Right atrium auricular region (tissue), 2 donors: ENCODE data around the gene TCTN1. TPM values are rescaled to one million over a fixed set of nuclear protein-coding genes. Genes with fewer than 3 reads are reported as not detected.
"Not testable (repeated sequence)": the region's sequence is repeated elsewhere in the genome, so short reads cannot be mapped to it uniquely, and the experiment has no call there.

ENCODE experiments used
- DNase-seq: peaks from one replicate; pipeline ENCODE4 v3.0.0-alpha.2; 2019; ENCODE audit warnings: low spot score
- H3K27ac ChIP-seq, 2 donors: fragments of 200-600 bp; sonication (generic); 1 replicate in 1 of 2; 2 replicates in 1 of 2; pipeline ENCODE4 v1.5.1; 2016 to 2019
- H3K27me3 ChIP-seq, 2 donors: fragments of 200-600 bp; sonication (generic); one replicate each; pipeline versions ENCODE4 v1.5.1 to v1.6.0; 2017 to 2019
- H3K36me3 ChIP-seq: fragments of 200-600 bp; sonication (generic); one replicate; pipeline ENCODE4 v1.5.1; 2016
- H3K4me1 ChIP-seq, 2 donors: fragments of 200-600 bp; sonication (generic); one replicate each; pipeline versions ENCODE4 v1.5.1 to v1.6.0; 2017 to 2019
- H3K4me3 ChIP-seq, 2 donors: fragments of 200-600 bp; sonication (generic); 1 replicate in 1 of 2; 2 replicates in 1 of 2; pipeline ENCODE4 v1.5.1; 2017 to 2019; ENCODE audit warnings: mild to moderate bottlenecking in 1 of 2, moderate library complexity in 1 of 2
- H3K9me3 ChIP-seq, 2 donors: fragments of 200-600 bp; sonication (generic); one replicate each; pipeline ENCODE4 v1.5.1; 2019
- total RNA-seq, 2 donors: library from RNA; depleted of rRNA; stranded (reverse); fragments of >200 nt; gene quantifications; one replicate each; pipeline ENCODE4 v1.1.0, GENCODE V29; 2016
- TF ChIP-seq, protein P1 (sequence below), 2 donors: fragments of 200-600 bp; sonication (generic); IDR thresholded peaks; one replicate each; pipeline ENCODE4 v1.5.1; 2019; ENCODE audit warnings: antibody characterized with exemption in 2 of 2

TCTN1 gene
- total RNA-seq, 2 donors from 2014 or later = 23.7 to 29.0 TPM

DNA sequence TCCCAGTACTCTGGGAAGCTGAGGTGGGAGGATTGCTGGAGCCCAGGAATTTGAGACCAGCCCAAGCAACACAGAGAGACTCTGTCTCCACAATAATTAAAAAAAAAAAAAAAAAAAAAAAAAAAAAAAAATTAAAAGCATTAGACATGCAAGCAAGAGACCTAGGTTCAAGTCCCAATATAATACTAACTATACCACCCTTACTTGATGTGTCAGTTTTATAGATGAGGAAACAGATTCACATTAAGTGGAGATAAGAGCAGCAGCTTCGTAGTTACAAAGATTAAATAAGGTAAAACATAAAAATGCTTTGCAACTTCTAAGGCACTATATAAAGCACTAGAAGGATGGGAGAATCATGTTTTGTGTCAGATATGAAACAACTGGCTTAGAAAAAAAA lies 39.9 kb upstream of the TCTN1 start:
- no peak overlapping the region for H3K4me3 ChIP-seq
- peaks cover 0 to 17% of the 10 kb centered on the region in 2 donors for H3K9me3 ChIP-seq
- no peaks in the 10 kb centered on the region for H3K27me3 ChIP-seq
- TF ChIP-seq, protein P1, sequence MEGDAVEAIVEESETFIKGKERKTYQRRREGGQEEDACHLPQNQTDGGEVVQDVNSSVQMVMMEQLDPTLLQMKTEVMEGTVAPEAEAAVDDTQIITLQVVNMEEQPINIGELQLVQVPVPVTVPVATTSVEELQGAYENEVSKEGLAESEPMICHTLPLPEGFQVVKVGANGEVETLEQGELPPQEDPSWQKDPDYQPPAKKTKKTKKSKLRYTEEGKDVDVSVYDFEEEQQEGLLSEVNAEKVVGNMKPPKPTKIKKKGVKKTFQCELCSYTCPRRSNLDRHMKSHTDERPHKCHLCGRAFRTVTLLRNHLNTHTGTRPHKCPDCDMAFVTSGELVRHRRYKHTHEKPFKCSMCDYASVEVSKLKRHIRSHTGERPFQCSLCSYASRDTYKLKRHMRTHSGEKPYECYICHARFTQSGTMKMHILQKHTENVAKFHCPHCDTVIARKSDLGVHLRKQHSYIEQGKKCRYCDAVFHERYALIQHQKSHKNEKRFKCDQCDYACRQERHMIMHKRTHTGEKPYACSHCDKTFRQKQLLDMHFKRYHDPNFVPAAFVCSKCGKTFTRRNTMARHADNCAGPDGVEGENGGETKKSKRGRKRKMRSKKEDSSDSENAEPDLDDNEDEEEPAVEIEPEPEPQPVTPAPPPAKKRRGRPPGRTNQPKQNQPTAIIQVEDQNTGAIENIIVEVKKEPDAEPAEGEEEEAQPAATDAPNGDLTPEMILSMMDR (IDR thresholded peaks at IDR 0.05) = no peak
- H3K4me1 ChIP-seq = peaks cover 0 to 39% of the 10 kb centered on the region in 2 donors
- H3K27ac ChIP-seq = peak overlapping the region; percentile 15 to 64
- DNase-seq = no peak
- no peaks in the 10 kb centered on the region for H3K36me3 ChIP-seq

DNA sequence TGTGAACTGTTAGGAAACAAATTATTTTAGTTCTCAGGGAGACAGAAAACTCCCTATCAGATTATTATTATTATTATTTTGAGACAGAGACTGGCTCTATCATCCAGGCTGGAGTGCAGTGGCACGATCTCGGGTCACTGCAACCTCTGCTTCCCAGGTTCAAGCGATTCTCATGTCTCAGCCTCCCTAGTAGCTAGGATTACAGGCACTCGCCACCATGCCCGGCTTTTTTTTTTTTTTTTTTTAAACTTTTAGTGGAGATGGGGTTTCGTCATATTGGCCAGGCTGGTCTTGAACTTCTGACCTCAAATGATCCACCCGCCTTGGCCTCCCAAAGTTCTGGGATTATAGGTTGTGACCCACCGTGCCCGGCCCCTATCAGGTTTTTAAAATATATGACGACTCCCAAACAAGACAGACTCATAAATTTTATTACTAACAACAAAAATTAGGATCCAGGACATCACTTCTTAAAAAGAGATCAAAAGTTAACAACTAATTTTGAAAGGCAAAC lies 39.2 kb upstream of the TCTN1 start:
- not testable (repeated sequence) for DNase-seq, H3K36me3 ChIP-seq, H3K27me3 ChIP-seq, H3K4me3 ChIP-seq
- Histone ChIP-seq H3K4me1 (peaks cover 0 to 46% of the 10 kb centered on the region in 2 donors), H3K27ac (peak overlapping the region; percentile 15 to 64), H3K9me3 (peaks cover 0 to 13% of the 10 kb centered on the region in 2 donors)

DNA sequence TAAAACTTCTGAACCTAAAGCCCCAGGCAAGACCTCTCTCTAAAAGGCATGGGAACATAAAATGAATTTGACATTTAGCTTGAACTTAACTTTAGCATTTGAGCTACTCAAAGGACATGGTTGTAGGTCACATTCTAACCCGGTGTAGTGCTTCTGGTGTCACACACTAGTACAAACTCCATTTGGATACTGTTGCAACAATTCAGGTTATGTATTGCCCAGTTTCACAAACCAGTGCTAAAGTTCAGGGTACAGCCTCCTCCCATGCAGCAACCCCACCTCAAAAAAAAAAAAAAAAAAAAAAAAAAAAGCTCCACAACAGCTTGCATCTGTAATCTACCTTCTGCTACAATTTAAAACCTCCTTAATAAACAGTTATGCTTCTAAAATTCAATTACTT lies 38.6 kb upstream of the TCTN1 start:
- DNase-seq = no peak
- TF ChIP-seq, protein P1 (IDR thresholded peaks at IDR 0.05) = no peak
- Histone ChIP-seq H3K9me3 (peaks cover 0 to 12% of the 10 kb centered on the region in 2 donors), H3K36me3 (no peaks in the 10 kb centered on the region), H3K27ac (peak overlapping the region; percentile 15 to 64), H3K4me1 (peaks cover 0 to 52% of the 10 kb centered on the region in 2 donors), H3K4me3 (no peak overlapping the region), H3K27me3 (no peaks in the 10 kb centered on the region)

DNA sequence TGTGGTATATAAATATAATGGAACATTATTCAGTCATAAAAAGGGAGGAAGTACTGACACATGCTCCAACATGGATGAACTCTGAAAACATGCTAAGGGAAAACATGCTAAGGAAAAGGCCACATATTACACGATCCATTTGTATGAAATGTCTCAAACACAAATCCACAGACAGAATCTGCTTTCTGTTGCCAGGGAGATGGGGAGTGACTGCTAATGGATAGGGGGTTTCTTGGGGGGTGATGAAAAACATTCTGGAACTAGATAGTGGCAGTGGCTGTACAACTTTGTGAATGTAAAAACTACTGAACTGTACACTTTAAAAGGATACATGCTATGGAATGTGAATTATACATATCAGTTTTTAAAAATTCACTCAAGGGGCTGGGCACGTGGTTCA lies 37.4 kb upstream of the TCTN1 start:
- Histone ChIP-seq H3K9me3 (peaks cover 0 to 6% of the 10 kb centered on the region in 2 donors), H3K4me1 (peaks cover 0 to 64% of the 10 kb centered on the region in 2 donors), H3K27me3 (no peaks in the 10 kb centered on the region), H3K36me3 (no peaks in the 10 kb centered on the region), H3K27ac (peak overlapping the region; percentile 31 to 64), H3K4me3 (no peak overlapping the region)
- TF ChIP-seq, protein P1 (IDR thresholded peaks at IDR 0.05) = no peak
- no peak for DNase-seq

DNA sequence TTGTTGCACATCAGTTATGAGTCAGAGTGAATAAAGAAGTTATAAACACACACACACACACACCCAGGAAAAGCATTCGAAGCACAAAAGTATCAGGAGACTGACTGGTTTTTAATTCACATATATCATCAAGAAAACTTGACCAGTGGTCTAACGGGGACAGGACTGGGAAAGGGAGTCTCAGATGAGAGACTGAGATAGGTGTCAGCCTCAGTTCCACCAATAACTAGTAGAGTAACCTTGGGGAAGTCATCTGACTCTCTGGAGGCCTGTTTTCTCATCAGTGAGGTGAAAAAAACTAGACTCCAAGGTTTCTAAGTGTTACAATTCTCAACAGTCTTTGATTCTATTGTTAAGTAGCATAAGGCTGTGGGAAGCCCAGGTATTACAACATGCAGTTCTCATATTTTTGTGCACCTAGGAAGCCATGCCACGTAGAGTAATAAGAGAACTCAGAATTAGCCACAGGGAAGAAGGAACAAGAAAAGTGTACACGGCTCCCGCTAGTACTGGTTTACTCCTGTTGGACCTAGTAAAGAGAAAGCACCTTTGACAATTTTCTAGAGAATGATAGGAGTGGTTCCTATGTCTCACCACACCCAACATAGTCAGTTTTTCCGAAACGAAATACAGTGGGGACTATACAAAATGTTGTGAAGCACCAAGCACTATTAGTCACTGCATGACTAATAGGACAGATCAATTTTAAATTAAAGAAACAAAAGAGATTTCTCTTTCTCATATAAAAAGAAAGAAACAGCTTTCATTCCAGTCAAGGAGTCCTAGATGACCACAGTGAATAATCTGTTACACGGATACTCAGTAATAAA lies 35.9 kb upstream of the TCTN1 start:
- Histone ChIP-seq H3K9me3 (no peaks in the 10 kb centered on the region), H3K4me3 (peak overlapping the region in 1 of 2 donors; percentile 2), H3K27me3 (no peaks in the 10 kb centered on the region), H3K27ac (peak overlapping the region; percentile 78 to 97), H3K36me3 (no peaks in the 10 kb centered on the region), H3K4me1 (peaks cover 0 to 67% of the 10 kb centered on the region in 2 donors)
- DNase-seq = no peak
- TF ChIP-seq, protein P1 (IDR thresholded peaks at IDR 0.05) = no peak

DNA sequence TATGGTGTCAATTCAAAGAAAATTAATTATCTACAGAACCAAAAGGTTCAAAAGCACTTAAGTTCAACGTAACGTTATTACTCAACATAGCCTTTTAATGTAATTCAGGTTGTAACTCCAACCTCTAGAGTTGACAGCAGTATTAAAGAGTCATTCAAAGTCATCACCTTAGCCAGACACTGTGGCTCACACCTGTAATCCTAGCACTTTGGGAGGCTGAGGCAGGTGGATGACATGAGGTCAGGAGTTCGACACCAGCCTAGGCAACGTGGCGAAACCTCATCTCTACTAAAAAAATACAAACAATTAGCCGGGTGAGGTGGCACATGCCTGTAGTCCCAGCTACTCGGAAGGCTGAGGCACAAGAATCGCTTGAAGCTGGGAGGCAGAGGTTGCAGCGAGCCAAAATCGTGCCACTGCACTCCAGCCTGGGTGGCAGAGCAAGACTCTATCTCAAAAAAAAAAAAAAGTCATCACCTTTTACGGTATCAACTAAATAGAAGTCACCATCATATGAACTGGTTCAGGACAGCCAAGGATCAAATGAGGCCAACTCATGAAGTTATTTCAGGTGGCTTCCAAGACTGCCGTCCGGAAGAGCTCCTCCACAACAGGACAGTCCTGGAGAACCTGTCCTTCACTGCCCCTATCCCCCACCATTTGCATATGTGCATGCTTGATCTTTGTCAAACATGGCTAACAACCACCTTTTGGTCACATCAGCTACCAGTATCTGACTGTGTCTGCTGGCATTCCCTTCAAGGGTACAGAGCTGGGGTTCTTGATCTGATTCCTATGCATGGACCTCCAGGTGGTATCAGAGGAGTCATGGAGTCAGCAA lies 35.0 kb upstream of the TCTN1 start:
- Histone ChIP-seq H3K27me3 (no peaks in the 10 kb centered on the region), H3K9me3 (no peaks in the 10 kb centered on the region), H3K4me3 (no peak overlapping the region), H3K27ac (peak overlapping the region; percentile 78 to 97), H3K36me3 (no peaks in the 10 kb centered on the region), H3K4me1 (peaks cover 0 to 72% of the 10 kb centered on the region in 2 donors)
- TF ChIP-seq, protein P1 (IDR thresholded peaks at IDR 0.05) = no peak
- DNase-seq = no peak
